SKM-1 (cell line): ENCODE results near the gene CXXC1.
"Not testable (repeated sequence)": the region's sequence is repeated elsewhere in the genome, so short reads cannot be mapped to it uniquely, and the experiment has no call there.

Experiments used
- DNase-seq: peaks from one replicate; lab custom pipeline; 2025; ENCODE audit not compliant: unreplicated experiment; lab: John Stamatoyannopoulos, UW

Gene CXXC1

DNA sequence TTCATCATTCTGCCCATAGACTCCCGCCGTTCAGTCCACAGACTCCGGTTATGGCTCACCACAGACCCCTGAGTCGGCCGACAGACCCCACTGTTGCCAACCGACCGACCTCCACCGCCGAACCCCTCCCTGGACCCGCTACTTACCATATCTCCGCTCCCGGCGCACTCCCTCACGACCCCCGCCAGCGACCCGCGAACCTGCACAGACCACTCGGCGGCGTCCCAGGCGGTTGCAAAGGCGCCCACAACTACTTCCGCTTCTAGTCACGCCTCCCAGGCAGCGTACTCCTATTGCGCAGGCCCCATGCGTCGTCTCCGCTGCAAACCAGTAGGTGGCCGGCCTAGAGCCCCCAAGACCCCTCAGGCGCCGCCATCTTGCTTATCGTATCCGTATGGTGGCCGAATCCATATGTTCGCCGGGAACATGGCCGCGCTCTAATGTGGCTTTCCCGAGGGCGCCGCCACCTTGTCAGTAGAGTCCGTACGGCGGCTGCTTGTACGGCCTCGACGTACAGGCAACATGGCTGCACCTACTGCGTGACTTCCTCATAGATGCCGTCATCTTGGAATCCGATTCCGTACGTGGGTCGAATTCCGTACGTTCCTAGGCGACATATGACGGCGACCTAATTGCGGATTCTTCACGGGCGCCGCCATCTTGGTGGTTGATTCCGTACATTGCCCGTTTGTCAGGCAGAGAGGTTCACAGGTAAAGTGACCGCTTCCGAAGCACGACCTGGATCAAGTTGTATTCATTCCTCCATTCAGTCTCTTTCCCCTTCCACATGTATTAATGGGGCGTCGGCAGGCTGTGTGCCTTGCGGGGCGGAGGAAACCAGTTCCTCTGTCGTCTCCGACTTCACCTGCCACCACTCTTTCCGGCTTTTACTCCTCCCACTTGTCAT is at the start of gene CXXC1:
CXXC1 (minus strand) TSS at position 252 of the 907 bp plus-strand sequence; CDS start at position 149, 103 bp downstream.
- peak; percentile 91 for DNase-seq

DNA sequence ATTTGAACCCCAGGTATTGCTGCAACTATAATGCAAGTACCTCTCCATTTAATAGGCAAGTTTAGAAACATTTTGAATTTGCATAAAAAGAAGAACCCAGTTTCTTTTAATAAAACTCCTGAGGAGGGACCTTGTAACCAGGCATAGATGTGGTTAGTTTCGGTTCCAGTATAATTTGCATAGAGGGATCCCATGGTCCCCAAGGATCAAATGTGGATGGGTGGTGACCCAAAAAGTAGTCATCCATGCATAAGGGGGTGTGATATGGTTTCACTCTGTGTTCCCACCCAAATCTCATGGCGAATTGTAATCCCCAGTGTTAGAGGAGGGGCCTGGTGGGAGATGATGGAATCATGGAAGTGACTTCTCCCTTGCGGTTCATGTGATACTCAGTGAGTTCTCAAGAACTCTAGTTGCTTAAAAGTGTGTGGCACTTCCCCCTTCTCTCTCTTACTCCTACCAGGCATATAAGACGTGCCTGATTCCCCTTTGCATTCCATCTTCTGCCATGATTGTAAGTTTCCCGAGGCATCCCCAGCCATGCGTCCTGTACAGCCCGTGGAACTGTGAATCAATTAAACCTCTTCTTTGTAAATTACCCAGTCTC is 47.2 kb upstream of the CXXC1 start:
- DNase-seq: no peak

DNA sequence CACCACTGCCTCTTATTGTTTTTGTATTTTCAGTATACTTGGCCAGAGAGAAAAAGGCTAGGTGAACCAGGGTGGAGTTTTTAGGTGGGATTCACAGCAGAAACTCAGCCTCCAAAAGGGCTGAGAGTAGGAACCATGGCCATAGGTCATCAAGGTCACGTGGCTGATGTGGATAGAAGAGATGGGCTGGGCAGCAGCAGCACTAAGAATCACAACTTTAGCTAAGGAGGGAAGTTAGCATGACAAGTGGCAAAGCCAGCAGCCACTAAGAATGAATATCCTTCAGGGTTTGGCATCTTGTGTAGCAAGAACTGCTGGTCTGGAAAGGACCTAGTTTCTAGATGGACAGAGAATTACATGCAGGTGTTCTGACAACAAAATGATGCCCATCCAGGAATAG is 44.2 kb upstream of the CXXC1 start:
- no peak for DNase-seq

DNA sequence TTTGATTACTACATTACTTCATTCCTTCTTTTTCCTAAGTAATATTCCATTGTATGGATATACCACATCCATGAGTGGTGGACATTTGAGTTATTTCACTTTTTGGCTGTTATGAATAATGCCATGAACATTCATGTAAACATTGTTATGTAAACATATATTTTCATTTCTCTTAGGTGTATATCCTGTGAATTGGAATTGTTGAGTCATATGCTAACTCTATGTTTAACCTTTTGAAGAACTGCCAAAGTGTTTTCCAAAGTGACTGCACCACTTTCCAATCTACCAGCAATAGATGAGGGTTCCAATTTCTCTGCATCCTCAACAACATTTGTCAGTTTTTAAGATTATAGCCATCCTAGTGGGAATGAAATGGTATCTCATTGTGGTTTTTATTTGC is 42.7 kb upstream of the CXXC1 start:
- DNase-seq: no peak

DNA sequence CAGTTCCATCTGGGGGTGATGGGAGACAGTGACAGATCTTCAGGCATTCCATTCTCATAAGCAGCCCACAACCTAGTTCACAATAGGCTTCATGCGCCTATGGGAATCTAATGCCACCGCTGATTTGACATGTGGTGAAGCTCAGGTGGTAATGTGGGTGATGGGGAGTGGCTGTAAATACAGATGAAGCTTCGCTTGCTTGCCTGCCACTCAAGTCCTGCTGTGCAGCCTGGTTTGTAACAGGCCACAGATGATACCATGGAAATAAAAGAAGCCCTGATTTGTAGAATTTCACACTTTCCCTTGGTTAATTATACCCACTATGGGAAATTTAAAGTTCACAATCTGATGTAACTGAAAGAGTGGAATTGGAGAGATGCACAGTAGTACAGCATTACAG is 40.5 kb upstream of the CXXC1 start:
- no peak for DNase-seq

DNA sequence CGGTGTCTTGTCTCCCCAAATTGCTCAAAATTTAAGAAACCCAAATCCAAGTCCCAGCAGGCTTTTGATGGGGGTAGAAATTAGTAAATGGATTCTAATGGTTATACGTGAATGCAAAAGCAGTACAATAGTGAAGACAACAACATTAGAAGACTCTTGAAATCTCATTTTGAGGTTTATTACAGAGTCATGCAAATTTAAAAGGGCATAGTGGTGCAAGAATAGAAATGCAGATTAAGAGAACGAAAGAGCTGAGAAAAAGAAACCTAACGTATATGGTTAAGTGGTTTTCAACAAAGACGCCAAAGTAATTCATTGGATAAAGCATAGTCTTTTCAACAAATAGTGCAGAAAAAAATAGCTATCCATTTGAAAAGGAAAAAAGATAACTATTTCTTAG is 33.2 kb upstream of the CXXC1 start:
- DNase-seq: no peak

DNA sequence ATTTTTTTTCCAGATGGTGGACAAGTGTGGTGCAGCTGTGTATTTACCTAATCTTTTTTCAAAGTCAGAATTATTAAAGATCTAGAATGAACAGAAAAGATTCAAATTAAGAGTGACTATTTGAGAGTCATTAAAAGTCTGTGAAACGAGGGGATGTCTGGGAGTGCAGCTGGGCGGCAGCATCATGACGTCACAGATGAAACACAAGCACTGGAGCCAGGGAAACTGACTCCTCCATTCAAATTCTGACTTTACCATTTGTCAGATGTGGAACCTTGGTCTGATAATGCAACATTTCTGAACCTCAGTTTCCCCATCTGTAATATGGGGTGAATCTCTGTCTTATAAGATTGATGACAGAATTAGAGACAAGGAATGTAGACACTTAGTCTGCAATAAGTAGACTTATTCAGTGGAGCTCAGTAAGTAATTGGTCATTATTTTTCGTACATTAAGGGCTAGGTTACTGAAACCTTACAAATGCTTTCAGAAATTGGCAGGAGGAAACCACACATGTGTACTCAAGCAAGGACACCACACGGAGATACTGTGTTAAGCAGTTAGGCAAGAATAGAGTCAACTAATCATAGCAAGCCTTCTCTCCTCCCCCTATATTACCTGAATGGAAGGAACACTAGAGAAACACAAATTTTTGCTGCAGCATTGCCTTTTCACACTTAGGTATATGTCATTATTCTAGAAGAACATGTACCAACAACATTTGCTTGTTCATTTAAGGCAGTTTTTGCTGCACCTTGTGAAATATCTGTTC is 27.8 kb upstream of the CXXC1 start:
- DNase-seq: no peak

DNA sequence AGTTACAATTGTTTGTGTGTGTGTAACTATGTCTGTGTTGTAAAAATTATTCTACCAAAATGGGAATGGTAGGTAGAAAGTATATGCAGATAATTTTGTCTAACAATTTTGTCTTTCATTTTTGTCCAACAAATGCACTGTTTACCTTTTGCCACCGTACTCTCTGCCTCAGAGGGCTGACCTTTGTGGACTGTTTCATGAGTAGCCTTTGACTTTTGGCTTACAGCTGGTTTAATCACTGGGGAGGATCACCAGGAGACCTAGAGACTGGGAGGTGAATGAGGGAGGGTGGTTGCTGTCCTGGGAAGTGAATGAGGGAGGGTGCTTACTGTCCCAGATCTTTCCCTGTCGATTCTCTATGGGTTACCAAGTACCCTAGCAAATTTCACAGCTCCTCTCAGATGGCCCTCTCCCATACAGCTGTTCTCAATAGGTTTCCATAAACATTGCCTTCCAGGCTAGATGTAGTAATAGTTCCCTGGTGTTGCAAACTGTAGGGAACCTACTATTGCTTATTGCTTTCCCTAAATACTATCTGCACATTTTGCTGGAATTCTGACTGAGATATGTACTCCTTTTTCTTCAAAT is 26.5 kb upstream of the CXXC1 start:
- no peak for DNase-seq

DNA sequence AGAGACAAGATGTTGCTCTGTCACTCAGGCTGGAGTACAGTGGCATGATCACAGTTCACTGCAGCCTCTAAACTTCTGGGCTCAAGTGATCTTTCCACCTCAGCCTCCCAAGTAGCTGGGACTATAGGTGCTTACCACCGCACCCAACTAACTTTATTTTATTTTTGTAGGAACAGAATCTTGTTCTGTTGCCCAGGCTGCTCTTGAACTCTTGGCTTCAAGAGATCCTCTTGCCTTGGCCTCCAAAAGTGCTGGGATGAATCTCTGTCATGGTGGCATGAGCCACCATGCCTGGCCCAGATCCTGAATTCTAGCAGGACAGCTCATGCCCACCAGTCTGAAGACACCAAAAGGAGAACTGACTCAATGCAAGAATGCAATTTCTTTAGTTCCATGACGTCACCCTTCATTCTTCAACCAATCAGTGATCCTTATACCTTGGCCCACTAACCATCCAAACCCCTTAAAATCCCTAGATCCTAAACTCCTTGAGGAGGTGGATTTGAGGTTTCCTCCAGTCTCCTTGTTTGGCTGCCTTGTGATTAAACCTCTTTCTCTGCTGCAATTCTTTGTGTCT is 25.6 kb upstream of the CXXC1 start:
- DNase-seq: no peak

DNA sequence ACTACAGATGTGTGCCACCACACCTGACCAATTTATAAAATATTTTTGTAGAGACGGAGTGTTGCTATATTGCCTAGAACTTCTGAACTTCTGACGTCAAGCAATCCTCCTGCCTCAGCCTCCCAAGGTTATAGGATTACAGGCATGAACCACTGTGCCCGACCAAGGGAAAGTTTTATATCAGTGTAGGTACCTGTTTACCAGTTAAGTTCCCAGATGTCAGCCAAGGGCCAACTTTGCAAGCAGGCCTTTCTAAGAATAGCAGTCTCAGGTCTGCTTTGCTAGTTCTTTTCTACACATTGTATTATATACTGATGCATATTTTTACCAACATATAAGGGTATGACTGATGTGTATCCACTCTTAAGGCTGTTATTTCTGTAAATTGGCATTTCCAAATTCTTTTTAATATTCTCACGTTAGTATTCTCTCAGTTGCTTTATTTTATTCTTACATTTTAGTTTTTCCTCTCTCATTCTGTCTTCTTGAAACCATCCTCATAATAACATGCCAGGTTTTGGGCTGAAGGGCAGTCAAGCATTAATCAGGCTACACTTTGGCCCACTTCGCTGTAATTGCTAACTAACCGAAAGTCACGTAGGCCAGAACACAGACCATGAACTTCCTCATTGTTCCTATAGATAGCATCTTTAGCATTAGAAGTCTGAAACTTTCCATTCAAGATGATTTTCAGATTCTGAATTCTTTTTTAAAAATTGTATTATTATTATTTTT is 25.0 kb upstream of the CXXC1 start:
- no peak for DNase-seq

DNA sequence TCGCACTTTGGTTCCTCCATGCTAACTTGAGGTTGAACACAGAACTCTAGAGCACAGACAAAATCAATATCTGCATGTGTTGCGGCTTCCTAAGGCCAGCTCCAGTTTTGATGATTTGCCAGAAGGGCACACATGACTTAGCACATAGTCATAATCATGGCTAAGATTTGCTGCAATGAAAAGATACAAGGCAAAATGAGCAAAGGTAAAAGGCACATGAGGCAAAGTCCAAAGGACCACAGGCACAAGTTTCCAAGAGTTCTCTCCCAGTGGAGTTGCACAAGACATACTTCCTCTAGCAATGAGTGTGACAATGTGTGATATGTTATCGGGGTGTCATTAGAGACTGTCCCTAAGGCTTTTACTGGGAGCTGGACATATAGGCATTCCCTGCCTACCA is 24.2 kb upstream of the CXXC1 start:
- no peak for DNase-seq

DNA sequence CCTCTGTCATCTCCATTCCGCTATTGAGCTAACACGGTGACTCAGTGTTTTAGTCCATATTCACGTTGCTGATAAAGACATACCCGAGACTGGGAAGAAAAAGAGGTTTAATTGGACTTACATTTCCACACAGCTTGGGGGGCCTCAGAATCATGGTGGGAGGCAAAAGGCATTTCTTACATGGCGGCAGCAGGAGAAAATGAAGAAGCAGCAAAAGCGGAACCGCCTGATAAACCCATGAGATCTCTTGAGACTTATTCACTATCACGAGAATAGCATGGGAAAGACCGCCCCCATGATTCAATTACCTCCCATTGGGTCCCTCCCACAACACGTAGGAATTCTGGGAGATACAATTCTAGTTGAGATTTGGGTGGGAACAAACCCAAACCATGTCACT is 22.6 kb upstream of the CXXC1 start:
- no peak for DNase-seq

DNA sequence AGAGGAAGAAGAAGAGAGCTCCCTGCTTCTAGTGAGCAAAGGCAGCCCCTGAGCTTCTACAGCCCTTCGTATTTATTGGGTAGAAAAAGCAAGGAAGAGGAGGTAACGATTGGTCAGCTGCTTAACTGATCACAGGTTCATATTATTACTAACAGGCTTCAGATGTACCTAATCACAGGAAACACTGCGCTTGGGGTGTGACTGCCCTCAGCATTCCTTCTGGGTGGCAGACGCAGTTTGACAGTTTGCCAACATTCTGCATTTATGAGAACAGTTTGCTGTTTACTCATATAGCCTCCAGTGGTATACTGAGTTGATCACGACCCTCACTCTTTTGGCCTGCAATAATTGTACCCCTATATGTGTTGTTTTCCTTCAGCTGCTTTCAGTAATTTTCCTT is 21.4 kb upstream of the CXXC1 start:
- DNase-seq: not testable (repeated sequence)

DNA sequence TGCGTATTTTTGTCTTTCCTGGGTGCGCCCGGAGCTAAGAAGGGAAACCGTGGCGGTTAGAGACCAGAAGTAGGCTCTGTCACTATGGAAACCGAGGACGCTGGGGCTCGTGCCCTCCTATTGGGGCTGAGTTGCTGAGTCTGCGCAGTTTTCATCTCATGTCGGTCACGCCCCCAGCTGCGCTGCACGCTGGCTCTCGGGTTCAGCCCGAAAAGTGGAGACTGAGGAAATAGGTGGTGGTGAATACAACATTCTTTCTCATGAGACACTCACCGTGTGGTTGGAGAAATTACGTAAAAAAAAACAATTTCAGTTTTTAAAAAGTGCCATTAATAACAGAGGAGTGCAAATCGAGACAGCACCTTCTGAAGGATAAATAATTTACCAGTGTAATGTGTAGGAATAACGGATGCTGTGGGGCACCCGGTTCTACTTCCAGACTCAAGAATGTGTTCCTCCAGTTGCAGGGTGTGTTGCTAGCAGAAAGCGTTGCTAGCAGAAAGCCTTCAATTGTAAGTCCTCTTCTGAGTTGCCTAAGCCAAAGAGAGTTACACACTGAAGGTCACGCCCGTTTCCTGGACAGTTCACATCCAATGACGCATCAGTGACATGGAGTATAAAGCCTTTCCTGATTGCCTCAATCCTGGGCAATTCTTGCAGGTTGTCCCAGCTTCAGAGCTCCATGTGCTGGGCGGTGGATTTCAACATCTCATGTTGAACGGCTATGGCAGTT is 20.4 kb upstream of the CXXC1 start:
- peak; percentile 97 for DNase-seq

DNA sequence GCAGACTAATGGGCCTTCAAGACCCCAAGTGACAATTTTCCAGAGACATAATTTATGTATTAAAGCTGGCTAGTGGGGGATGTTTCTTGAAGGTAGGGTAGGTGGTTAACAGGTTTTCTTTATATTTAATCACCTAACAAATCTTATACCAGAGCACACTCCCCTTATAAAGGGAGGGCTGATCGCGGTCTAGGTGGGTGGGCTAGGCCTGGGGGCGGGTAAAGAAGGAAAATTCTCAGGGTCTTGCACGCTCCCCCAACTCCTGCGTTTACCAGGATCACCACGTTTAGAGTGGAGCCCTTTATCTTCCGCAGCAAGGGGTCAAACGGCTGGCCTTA is 19.9 kb upstream of the CXXC1 start:
- no peak for DNase-seq

DNA sequence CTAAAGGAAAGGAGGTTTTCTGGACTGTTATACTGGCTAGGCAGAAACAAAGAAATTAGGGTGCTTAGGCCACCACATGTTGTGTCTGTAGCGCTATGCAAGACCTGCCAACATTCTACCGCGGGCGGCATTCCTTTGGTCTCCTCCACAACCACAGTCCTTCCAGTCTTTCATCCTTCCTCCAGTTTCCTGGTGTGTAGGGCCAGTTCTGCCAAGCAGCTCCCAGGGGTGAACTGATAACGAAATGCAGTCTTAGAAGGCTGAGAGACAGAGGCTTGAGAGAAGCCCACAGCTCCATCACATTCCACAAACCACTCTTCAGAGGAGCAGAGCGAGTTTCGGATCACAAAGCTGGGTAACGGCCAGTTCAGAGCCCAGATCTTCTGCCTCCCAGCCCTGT is 19.5 kb upstream of the CXXC1 start:
- DNase-seq: no peak

DNA sequence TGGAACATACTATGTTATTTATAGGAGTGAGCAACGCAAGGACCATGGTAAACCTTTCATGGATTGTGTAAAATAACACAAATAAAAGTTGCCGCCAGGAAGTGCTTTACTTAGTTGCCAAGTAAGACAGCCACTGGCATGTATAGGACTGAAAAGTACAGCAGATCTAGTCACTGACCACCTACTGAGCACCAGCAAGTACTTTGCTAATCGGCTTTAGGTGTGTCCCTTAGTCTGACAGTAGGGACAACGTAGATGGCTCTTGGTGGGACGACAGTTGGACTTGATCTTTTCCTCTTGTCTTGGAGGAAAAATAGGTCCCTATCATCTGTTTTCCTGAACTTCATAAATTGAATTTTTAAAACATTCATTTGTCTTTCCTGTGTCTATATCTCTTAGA is 13.6 kb upstream of the CXXC1 start:
- no peak for DNase-seq

DNA sequence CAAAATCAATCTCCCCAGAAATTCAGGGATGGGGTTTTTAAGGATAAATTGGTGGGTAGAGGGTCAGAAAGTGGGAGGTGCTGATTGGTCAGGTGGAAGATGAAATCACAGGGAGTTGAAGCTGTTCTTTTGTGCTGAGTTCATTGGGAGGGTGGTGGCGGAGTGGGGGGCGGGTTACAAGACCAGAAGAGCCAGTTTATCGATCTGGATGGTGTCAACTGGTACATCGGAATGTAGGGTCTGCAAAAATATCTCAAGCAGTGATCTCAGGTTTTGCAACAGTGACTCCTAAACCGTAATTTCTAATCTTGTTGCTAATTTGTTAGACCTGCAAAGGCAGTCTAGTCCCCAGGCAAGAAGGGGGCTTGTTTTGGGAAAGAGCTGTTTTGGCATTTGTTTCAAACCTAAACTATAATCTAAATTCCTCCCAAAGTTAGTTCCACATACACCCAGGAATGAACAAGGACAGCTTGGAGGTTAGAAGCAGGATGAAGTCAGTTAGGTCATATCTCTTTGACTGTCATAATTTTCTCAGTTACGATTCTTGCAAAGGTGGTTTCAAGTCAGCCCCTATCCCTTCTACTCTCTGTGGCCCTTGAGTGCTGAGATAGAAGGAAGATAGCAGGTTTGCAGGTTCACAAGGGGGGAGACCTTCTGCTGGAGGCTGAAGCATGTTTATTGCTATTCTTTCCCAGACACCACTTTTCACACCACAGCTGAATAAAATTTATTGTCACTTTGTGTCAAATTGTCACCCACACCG is 12.3 kb upstream of the CXXC1 start:
- DNase-seq: no peak
